Smooth muscle cell (in vitro differentiated cells): ENCODE measurements around the gene C10orf90. TPM values are rescaled to one million over a fixed set of nuclear protein-coding genes. Genes with fewer than 3 reads are reported as not detected.

Source experiments
- DNase-seq: peaks from one replicate; lab custom pipeline; 2025; ENCODE audit not compliant: unreplicated experiment; lab: John Stamatoyannopoulos, UW
- H2AFZ ChIP-seq: fragments of 200-600 bp; sonication (generic); 2 replicates; pipeline ENCODE4 v1.6.0; 2016; ENCODE audit warnings: antibody characterized with exemption, low read depth, mild to moderate bottlenecking
- H3F3A ChIP-seq: fragments of 200-600 bp; sonication (generic); 2 replicates; pipeline ENCODE4 v1.6.0; 2017; ENCODE audit warnings: antibody characterized with exemption, low read depth
- H3K27ac ChIP-seq: fragments of 200-600 bp; sonication (generic); 2 replicates; pipeline ENCODE4 v1.5.1; 2016; ENCODE audit warnings: low read depth, mild to moderate bottlenecking
- H3K27me3 ChIP-seq: fragments of 200-600 bp; sonication (generic); 2 replicates; pipeline ENCODE4 v1.6.1; 2016; ENCODE audit warnings: low read depth, mild to moderate bottlenecking
- H3K36me3 ChIP-seq: fragments of 200-600 bp; sonication (generic); 2 replicates; pipeline ENCODE4 v1.5.1; 2016; ENCODE audit warnings: low read depth
- H3K4me1 ChIP-seq: fragments of 200-600 bp; sonication (generic); 2 replicates; pipeline ENCODE4 v1.5.1; 2016; ENCODE audit warnings: low read depth
- H3K4me2 ChIP-seq: fragments of 200-600 bp; sonication (generic); 2 replicates; pipeline ENCODE4 v1.6.0; 2016; ENCODE audit warnings: mild to moderate bottlenecking
- H3K4me3 ChIP-seq: fragments of 200-600 bp; sonication (generic); 2 replicates; pipeline ENCODE4 v1.5.1; 2016; ENCODE audit warnings: mild to moderate bottlenecking
- H3K79me2 ChIP-seq: fragments of 200-600 bp; sonication (generic); 2 replicates; pipeline ENCODE4 v1.6.0; 2016; ENCODE audit warnings: low read depth, mild to moderate bottlenecking
- H3K9ac ChIP-seq: fragments of 200-600 bp; sonication (generic); 2 replicates; pipeline ENCODE4 v1.6.0; 2016; ENCODE audit warnings: low read depth
- H3K9me3 ChIP-seq: fragments of 200-600 bp; sonication (generic); replicated peaks from 2 replicates; pipeline ENCODE4 v1.5.1; 2016; ENCODE audit warnings: low read depth
- H4K20me1 ChIP-seq: fragments of 200-600 bp; sonication (generic); 2 replicates; pipeline ENCODE4 v1.6.0; 2016; ENCODE audit warnings: low read depth
- WGBS: methylation state at CpG from one replicate; pipeline ENCODE4 v1.1.7; 2016; ENCODE audit warnings: low lambda C conversion rate; 5-methylcytosine and 5-hydroxymethylcytosine counted together
- polyA plus RNA-seq: library from polyadenylated mRNA; unstranded; fragments of >200 nt; fragmentation: Nextera tagmentation; extraction: Ambion mirVana; gene quantifications from 2 replicates; pipeline ENCODE4 v1.2.1, GENCODE V29; 2016
- total RNA-seq: library from RNA; depleted of rRNA; stranded (reverse); fragments of >200 nt; gene quantifications from 2 replicates; pipeline ENCODE4 v1.2.3, GENCODE V29; 2014
- TF ChIP-seq, protein P1 (sequence below): fragments of 200-600 bp; sonication (generic); IDR thresholded peaks from 2 replicates; pipeline ENCODE4 v1.5.1; 2017; ENCODE audit warnings: borderline replicate concordance, mild to moderate bottlenecking, antibody characterized with exemption; ENCODE audit not compliant: insufficient read depth, poor library complexity, severe bottlenecking

The C10orf90 gene
- total and polyA plus RNA-seq, 2 experiments from 2014 or later, result 0.10 to 1.8 TPM

DNA sequence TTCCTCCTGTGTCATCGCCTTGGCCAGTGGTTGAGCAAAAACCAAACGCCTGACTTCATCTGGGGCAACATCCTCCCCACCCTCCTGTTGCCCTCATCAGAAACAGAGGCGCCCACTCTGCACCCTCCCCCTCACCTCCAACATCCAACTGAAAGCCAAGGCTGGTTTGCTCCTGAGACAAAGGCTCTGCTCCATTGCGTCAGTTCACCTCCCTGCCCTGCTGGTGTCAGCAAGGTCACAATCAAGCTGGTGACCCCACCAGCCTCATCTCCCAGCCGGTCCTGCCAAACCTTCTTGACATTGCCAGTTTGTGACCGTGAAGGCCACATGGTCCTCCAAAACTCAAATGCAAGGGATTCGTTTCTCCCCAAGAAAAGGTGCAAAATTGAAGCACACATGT lies 150.5 kb downstream of the C10orf90 start:
- DNase-seq, result no peak
- no peaks in the 10 kb centered on the region for H3F3A ChIP-seq
- H3K36me3 ChIP-seq, result no peaks in the 10 kb centered on the region
- no peaks in the 10 kb centered on the region for H3K27me3 ChIP-seq
- no peak overlapping the region for H2AFZ ChIP-seq
- no peaks in the 10 kb centered on the region for H3K79me2 ChIP-seq
- WGBS, result 92% methylated on average over 7 of the region's 7 CpGs
- H3K9me3 ChIP-seq, result no peaks in the 10 kb centered on the region
- no peak overlapping the region for H3K4me2 ChIP-seq
- H3K4me3 ChIP-seq, result no peak overlapping the region
- H3K9ac ChIP-seq, result no peak overlapping the region
- no peaks in the 10 kb centered on the region for H3K4me1 ChIP-seq
- no peaks in the 10 kb centered on the region for H4K20me1 ChIP-seq
- H3K27ac ChIP-seq, result no peak overlapping the region
- TF ChIP-seq, protein P1, sequence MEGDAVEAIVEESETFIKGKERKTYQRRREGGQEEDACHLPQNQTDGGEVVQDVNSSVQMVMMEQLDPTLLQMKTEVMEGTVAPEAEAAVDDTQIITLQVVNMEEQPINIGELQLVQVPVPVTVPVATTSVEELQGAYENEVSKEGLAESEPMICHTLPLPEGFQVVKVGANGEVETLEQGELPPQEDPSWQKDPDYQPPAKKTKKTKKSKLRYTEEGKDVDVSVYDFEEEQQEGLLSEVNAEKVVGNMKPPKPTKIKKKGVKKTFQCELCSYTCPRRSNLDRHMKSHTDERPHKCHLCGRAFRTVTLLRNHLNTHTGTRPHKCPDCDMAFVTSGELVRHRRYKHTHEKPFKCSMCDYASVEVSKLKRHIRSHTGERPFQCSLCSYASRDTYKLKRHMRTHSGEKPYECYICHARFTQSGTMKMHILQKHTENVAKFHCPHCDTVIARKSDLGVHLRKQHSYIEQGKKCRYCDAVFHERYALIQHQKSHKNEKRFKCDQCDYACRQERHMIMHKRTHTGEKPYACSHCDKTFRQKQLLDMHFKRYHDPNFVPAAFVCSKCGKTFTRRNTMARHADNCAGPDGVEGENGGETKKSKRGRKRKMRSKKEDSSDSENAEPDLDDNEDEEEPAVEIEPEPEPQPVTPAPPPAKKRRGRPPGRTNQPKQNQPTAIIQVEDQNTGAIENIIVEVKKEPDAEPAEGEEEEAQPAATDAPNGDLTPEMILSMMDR, result no peak

DNA sequence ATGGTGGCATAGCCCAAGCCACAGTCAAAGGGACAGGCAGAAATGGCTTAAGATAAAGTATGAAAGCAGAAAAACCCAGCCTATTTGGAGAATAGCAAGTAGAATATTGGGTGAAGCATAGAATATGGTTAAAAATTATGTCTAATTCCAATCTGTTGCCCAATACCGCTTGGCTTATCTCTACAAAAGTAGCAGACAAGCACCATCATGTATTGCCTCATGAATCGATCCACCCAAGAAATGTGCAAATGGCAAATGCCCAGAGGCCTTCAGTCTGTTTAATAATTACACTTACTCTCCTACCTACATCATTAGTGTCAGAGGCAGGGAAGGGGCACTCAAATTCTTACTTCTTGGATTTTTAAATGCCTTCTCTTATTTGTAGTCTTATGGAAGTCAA lies 151.3 kb downstream of the C10orf90 start:
- H3K27me3 ChIP-seq, result no peaks in the 10 kb centered on the region
- no peaks in the 10 kb centered on the region for H3K36me3 ChIP-seq
- H3K79me2 ChIP-seq, result no peaks in the 10 kb centered on the region
- TF ChIP-seq, protein P1, result no peak
- no peak overlapping the region for H3K27ac ChIP-seq
- H3F3A ChIP-seq, result no peaks in the 10 kb centered on the region
- H3K9ac ChIP-seq, result no peak overlapping the region
- no peaks in the 10 kb centered on the region for H4K20me1 ChIP-seq
- no peak overlapping the region for H3K4me2 ChIP-seq
- H3K9me3 ChIP-seq, result no peaks in the 10 kb centered on the region
- H3K4me3 ChIP-seq, result no peak overlapping the region
- H3K4me1 ChIP-seq, result no peaks in the 10 kb centered on the region
- WGBS, result 90% methylated on average over 2 of the region's 2 CpGs
- no peak for DNase-seq
- no peak overlapping the region for H2AFZ ChIP-seq

DNA sequence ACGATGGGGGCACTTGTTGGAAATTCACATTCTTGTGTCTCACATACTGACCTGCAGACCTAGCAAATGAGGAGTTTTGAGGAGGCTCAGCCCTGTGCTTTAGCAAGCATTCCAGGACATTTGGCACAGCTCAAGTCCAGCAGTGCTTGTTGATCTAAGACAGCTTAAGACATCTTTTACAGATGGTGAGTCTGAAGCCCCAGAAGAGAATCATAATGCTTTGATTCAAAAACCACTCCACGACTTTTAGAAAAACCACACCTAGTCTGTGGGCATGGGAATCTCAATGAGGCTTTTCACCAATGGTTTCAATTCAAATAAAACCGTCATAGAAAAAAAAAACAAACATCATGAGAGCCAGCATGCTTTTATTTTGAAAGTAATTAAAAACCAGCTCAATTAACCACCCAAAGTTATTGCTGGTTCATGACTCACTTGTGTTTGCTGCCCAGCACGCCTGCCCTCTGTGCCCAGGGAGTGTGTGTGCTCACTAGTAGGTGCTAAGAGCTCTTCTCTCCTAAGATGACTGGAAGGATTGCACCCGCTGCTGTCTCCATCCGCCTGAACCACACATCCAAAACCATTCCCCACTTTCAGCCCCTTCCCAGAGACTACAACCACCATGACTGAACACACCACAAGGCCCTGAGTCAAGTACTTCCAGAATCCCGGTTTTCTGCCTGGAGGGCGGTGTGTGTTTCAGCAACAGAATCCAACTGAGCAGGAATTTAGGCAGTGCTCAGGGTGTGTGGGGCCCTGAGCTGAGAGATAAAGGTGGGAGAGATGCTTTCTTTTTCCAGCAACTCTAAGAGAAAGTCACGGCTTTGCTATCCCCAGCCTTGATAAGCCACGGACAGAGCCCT lies 152.0 kb downstream of the C10orf90 start:
- Histone ChIP-seq H3K4me1 (no peaks in the 10 kb centered on the region), H3K27ac (no peak overlapping the region), H3K36me3 (no peaks in the 10 kb centered on the region), H3K27me3 (no peaks in the 10 kb centered on the region), H3K4me3 (no peak overlapping the region), H3K9ac (no peak overlapping the region), H3F3A (no peaks in the 10 kb centered on the region), H4K20me1 (no peaks in the 10 kb centered on the region), H3K79me2 (no peaks in the 10 kb centered on the region), H3K4me2 (no peak overlapping the region), H2AFZ (no peak overlapping the region), H3K9me3 (no peaks in the 10 kb centered on the region)
- TF ChIP-seq, protein P1, result no peak
- no peak for DNase-seq
- WGBS, result 78% methylated on average over 10 of the region's 10 CpGs

DNA sequence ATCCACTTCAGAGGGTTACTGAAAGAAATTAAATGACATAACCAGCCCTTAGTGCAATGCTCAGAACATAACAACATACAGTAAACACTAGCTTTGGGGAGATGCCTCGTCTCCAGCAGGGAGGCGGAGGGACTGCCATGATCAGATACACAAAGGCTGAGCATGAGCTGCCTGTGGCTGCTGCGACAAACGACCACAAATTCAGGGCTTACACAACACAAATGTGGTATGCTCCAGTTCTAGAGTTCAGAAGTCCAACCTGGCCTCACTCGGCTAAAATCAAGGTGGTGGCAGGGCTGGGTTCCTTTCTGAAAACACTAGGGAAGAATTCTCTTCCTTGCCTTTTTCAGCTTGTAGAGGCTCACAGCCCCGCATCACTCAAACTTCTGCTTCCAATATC lies 154.0 kb downstream of the C10orf90 start:
- H3K4me2 ChIP-seq, result no peak overlapping the region
- no peak overlapping the region for H3K4me3 ChIP-seq
- no peaks in the 10 kb centered on the region for H4K20me1 ChIP-seq
- no peaks in the 10 kb centered on the region for H3K27me3 ChIP-seq
- 86% methylated on average over 6 of the region's 6 CpGs for WGBS
- H3K4me1 ChIP-seq, result no peaks in the 10 kb centered on the region
- DNase-seq, result no peak
- TF ChIP-seq, protein P1, result no peak
- no peaks in the 10 kb centered on the region for H3K79me2 ChIP-seq
- no peaks in the 10 kb centered on the region for H3K9me3 ChIP-seq
- no peaks in the 10 kb centered on the region for H3F3A ChIP-seq
- no peak overlapping the region for H3K27ac ChIP-seq
- no peak overlapping the region for H2AFZ ChIP-seq
- H3K9ac ChIP-seq, result no peak overlapping the region
- H3K36me3 ChIP-seq, result no peaks in the 10 kb centered on the region
